ENCODE results near the gene SLC35G6.
"Not testable (repeated sequence)": the region's sequence is repeated elsewhere in the genome, so short reads cannot be mapped to it uniquely, and the experiment has no call there.

The SLC35G6 gene

GRCh38 chr17:7481275-7481674 lies at the start of gene SLC35G6:
SLC35G6 (plus strand) TSS chr17:7481446; CDS start chr17:7481517, 71 bp downstream.
- DNase-seq, result not testable (repeated sequence)

- no peak for DNase-seq
Measured at GRCh38 chr17:7432296-7432695, 49.0 kb upstream of the SLC35G6 start.

GRCh38 chr17:7435676-7436555 lies 45.3 kb upstream of the SLC35G6 start:
- DNase-seq, result peak; percentile 52

DNA sequence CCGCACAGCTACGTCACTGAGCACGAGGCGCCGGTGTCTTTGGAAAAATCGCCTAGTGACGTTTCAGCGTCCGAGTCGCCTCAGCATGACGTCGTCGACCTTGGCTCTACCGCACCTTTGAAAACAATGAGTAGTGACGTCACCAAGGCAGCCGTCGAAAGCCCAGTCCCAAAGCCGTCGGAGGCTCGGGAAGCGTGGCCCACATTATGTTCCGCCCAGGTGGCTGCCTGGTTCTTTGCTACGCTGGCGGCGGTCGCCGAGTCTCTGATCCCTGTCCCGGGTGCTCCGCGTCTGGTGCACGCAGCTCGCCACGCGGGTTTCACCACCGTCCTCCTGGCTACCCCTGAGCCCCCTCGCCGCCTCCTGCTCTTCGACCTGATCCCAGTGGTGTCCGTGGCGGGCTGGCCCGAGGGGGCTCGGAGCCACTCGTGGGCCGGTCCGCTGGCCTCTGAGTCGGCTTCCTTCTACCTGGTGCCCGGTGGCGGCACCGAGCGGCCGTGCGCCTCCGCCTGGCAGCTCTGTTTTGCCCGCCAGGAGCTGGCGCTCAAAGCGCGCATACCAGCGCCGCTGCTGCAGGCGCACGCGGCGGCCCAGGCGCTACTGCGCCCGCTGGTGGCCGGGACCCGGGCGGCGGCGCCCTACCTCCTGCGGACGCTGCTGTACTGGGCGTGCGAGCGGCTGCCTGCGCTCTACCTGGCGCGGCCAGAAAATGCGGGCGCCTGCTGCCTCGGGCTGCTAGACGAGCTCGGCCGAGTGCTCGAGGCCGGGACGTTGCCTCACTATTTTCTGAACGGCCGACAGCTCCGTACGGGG lies 44.5 kb upstream of the SLC35G6 start:
- DNase-seq, result peak; percentile 77

- DNase-seq, result no peak
Measured at GRCh38 chr17:7437369-7437863, 43.8 kb upstream of the SLC35G6 start.

- peak; percentile 35 for DNase-seq
Measured at GRCh38 chr17:7437950-7438614, 43.2 kb upstream of the SLC35G6 start.

DNA sequence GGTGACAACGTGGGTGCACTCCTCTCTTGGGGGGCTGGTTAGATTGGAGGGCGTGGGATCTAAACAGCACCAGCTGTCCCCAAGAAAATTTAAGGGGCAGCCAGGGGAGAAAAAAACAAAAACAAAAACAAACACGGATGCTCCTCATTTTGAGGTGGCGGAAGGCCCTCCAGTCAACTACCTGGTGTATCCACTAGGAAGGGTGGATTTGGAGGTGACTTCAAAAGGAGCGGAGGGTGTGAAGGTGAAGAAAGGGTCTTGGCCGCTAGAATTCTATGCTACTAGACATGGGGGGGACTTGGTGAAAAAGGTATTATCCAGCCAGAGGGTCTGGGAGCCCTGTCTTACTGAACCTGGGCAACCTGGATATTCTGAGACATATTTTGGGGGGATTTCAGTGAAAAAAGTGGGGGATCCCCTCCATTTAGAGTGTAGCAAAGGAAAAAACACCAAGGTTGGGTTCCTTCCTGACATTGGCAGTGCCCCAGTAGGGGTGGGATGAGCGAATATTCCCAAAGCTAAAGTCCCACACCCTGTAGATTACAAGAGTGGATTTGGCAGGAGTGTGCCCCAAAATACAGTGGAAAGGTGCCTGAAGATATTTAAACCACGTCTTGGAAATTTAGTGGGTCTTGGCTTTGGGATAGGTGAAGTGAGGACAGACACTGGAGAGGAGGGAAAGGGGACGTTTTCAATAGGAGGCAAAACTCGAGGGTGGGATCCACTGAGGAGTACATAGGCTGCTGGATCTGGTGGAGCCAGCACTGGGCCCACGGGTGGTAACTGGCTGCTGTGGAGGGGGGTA lies 42.4 kb upstream of the SLC35G6 start:
- DNase-seq, result no peak

DNA sequence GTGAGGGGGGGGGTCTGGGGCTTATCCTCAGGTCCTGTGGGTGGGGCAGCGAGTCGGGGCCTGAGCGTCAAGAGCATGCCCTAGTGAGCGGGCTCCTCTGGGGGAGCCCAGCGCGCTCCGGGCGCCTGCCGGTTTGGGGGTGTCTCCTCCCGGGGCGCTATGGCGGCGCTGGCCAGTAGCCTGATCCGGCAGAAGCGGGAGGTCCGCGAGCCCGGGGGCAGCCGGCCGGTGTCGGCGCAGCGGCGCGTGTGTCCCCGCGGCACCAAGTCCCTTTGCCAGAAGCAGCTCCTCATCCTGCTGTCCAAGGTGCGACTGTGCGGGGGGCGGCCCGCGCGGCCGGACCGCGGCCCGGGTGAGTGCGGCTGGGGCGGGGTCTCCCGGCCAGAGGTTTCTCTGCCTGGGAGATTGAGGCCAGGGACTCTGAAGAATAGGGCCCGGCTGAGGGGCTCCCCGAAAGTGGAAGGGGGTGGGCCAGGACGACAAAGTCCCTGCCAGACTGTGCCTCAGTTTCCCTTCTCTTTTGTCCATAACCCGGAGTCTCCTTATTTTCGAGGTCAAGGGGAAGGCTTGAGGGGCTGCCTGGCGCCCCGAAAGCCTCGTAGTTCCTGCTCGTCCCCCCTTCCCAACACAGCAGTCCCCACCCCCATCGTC lies 41.7 kb upstream of the SLC35G6 start, which contains the start of gene FGF11:
Gene FGF11 (plus strand): TSS at position 51 of the 651 bp plus-strand sequence. CDS start 109 bp downstream, at position 160.
- DNase-seq, result no peak

GRCh38 chr17:7440113-7440833 lies 41.0 kb upstream of the SLC35G6 start:
- no peak for DNase-seq

DNA sequence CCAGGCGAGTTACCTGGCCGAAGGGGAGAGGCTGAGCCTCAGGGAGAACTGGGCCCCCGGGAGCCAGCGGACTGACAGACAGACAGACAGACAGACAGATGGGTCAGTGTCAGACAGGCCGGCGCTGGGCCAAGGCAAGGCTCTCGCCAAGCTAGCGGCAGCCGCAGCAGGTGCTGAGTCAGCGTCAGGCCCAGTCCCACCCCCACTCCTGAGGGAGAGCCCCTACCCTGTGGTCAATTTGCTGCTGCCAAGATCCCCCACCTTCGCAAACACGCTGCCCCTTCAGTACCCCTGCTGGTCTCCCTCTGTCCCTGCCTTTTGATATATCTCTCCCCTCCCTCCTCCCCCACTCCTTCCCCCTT lies 40.4 kb upstream of the SLC35G6 start:
- DNase-seq, result no peak

- DNase-seq, result no peak
Measured at GRCh38 chr17:7441266-7441665, 40.0 kb upstream of the SLC35G6 start.

- no peak for DNase-seq
Measured at GRCh38 chr17:7442142-7442541, 39.1 kb upstream of the SLC35G6 start.

- no peak for DNase-seq
Measured at GRCh38 chr17:7443499-7444485, 37.5 kb upstream of the SLC35G6 start.

GRCh38 chr17:7444682-7445618 lies 36.3 kb upstream of the SLC35G6 start, which contains the start of gene CHRNB1:
CHRNB1 (plus strand) TSS chr17:7445061; CDS start chr17:7445128, 67 bp downstream.
- DNase-seq, result no peak

DNA sequence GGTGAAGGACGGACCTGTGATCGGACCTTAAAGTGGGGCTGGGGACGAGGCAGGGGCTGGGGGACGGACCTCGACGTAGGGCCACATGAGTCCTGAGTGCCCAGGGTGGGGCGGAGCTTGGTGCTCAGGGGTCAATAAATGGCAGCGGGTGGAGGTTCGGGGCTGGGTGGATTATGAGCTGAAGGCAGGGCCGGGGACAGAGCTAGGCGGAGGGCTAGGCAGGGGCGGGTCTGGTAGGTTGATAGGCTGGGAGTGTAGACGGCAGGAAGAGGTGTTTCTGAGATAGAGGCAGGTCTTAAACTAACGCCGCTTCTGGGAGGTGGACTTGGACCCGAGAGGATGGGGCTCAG lies 35.7 kb upstream of the SLC35G6 start:
- peak; percentile 42 for DNase-seq

- DNase-seq, result no peak
Measured at GRCh38 chr17:7448461-7448860, 32.8 kb upstream of the SLC35G6 start.

GRCh38 chr17:7459961-7460545 lies 21.2 kb upstream of the SLC35G6 start:
- DNase-seq, result no peak

Measured in activated gamma-delta T cell treated with Interleukin-2 at 50 U/mL for 16 hours (primary cell).